ENCODE measurements around the gene SPATA31C1.

Gene SPATA31C1

DNA sequence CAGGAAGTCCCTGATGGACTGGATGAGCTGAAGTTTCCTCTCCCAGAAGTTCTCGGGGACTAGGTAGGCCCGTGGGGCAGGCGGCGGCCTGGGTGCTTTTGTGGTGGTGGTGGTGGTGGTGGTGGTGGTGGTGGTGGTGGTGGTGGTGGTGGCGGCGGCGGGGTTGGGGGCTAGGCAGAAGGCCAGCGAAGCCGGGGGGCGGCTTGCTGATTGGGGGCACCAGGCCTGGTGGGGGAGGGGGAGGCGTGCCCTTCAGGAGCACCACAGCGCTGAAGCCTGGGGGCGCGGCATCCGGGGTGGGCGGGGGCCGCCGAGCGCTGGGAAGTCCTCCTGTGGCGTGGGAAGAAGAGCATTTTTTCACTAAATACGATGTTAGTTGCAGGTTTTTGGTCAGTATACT, 26.9 kb downstream of the SPATA31C1 start:
- no peaks in the 10 kb centered on the region for H3K4me1 ChIP-seq (ENCODE audit: insufficient read depth, low read length, poor library complexity, severe bottlenecking)
- H3K9me2 ChIP-seq (replicated peaks; ENCODE audit: low read depth, low read length), result no peaks in the 10 kb centered on the region
- H3K36me3 ChIP-seq (ENCODE audit: insufficient read depth, low read length), result no peaks in the 10 kb centered on the region
- no peaks in the 10 kb centered on the region for H3K79me2 ChIP-seq (ENCODE audit: insufficient read depth, low read length)
- H3K27me3 ChIP-seq (ENCODE audit: insufficient read depth, low read length, poor library complexity, severe bottlenecking), result no peaks in the 10 kb centered on the region
- H3K9ac ChIP-seq (ENCODE audit: low read depth, low read length, poor library complexity, severe bottlenecking), result no peak overlapping the region
- H3F3A ChIP-seq (ENCODE audit: low read depth), result no peaks in the 10 kb centered on the region
- TF ChIP-seq EZH2phosphoT487 (IDR thresholded peaks at IDR 0.05; ENCODE audit: borderline replicate concordance), result no peak
- TF ChIP-seq, protein P1, sequence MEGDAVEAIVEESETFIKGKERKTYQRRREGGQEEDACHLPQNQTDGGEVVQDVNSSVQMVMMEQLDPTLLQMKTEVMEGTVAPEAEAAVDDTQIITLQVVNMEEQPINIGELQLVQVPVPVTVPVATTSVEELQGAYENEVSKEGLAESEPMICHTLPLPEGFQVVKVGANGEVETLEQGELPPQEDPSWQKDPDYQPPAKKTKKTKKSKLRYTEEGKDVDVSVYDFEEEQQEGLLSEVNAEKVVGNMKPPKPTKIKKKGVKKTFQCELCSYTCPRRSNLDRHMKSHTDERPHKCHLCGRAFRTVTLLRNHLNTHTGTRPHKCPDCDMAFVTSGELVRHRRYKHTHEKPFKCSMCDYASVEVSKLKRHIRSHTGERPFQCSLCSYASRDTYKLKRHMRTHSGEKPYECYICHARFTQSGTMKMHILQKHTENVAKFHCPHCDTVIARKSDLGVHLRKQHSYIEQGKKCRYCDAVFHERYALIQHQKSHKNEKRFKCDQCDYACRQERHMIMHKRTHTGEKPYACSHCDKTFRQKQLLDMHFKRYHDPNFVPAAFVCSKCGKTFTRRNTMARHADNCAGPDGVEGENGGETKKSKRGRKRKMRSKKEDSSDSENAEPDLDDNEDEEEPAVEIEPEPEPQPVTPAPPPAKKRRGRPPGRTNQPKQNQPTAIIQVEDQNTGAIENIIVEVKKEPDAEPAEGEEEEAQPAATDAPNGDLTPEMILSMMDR (conservative IDR thresholded peaks at IDR 0.05; ENCODE audit: low read length), result no peak
- H4K20me1 ChIP-seq (ENCODE audit: insufficient read depth, low read length, poor library complexity, severe bottlenecking), result no peaks in the 10 kb centered on the region
- no peaks in the 10 kb centered on the region for H3K9me3 ChIP-seq (ENCODE audit: insufficient read depth, low read depth, low read length)
- H3K4me3 ChIP-seq (ENCODE audit: low read length, poor library complexity, severe bottlenecking), result no peak overlapping the region
- H3K4me2 ChIP-seq (ENCODE audit: low read depth, low read length, poor library complexity, severe bottlenecking), result no peak overlapping the region
- H2AFZ ChIP-seq (ENCODE audit: low read length), result no peak overlapping the region

DNA sequence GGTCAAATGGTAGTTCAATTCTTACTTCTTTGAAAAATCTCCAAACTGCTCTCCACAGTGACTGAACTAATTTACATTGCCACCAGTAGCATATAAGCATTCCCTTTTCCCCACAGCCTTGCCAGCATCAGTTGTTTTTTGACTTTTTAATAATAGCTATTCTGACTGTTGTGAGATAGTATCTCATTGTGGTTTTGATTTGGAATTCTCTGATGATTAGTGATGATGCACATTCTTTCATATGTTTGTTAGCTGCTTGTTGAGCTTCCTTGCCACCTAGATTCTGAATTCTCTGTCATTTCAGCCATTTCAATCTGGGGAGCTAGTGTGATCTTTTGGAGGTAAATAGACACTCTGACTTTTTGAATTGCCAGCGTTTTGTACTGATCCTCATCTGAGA, 32.5 kb downstream of the SPATA31C1 start:
- Histone ChIP-seq H3K36me3 (ENCODE audit: insufficient read depth, low read length) (no peaks in the 10 kb centered on the region), H3K9me2 (replicated peaks; ENCODE audit: low read depth, low read length) (no peaks in the 10 kb centered on the region), H3K4me2 (ENCODE audit: low read depth, low read length, poor library complexity, severe bottlenecking) (no peak overlapping the region), H2AFZ (ENCODE audit: low read length) (no peak overlapping the region), H3F3A (ENCODE audit: low read depth) (no peaks in the 10 kb centered on the region), H3K9ac (ENCODE audit: low read depth, low read length, poor library complexity, severe bottlenecking) (no peak overlapping the region), H3K27me3 (ENCODE audit: insufficient read depth, low read length, poor library complexity, severe bottlenecking) (no peaks in the 10 kb centered on the region), H3K4me3 (ENCODE audit: low read length, poor library complexity, severe bottlenecking) (no peak overlapping the region), H3K79me2 (ENCODE audit: insufficient read depth, low read length) (no peaks in the 10 kb centered on the region), H3K4me1 (ENCODE audit: insufficient read depth, low read length, poor library complexity, severe bottlenecking) (no peaks in the 10 kb centered on the region), H3K9me3 (ENCODE audit: insufficient read depth, low read depth, low read length) (no peaks in the 10 kb centered on the region), H4K20me1 (ENCODE audit: insufficient read depth, low read length, poor library complexity, severe bottlenecking) (no peaks in the 10 kb centered on the region)
- TF ChIP-seq, protein P1 (conservative IDR thresholded peaks at IDR 0.05; ENCODE audit: low read length), result no peak
- TF ChIP-seq EZH2phosphoT487 (IDR thresholded peaks at IDR 0.05; ENCODE audit: borderline replicate concordance), result no peak

DNA sequence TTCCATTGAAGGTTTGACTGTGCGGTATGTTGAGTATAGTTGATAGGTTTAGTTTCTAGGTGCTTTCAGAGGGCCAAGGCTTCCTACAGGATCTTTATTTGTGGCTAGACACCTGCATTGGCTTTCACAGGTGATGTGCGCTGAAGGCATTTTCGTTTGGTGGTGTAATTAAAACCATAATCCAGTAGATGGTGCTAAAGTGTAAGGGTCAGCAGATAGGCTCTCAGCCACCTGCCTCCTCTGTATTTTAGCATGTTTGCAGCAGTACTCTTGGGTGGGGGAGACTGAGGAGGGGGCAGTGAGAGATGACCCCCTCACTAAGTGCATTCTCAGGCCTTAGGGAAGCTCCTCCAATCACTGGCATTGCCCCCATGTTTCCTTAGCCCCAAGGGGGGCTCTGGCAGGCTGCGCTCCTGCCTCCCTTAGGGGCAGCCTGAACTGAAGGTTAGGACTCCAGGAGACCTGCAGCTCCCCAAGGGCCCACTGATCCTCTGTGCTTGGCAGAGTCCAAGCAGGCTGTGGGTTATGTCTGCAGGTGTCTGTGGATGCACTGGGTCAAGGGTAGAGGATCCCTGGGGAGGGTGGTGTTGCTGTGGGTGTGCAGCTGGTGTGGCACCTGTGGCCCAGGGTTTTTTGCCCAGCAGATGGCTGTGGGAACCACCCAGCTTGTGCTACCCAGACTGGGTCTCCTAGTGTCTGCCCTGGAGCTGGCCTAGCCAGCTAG, 33.2 kb downstream of the SPATA31C1 start:
- H3K36me3 ChIP-seq (ENCODE audit: insufficient read depth, low read length), result no peaks in the 10 kb centered on the region
- no peaks in the 10 kb centered on the region for H3K27me3 ChIP-seq (ENCODE audit: insufficient read depth, low read length, poor library complexity, severe bottlenecking)
- no peaks in the 10 kb centered on the region for H3F3A ChIP-seq (ENCODE audit: low read depth)
- no peak overlapping the region for H2AFZ ChIP-seq (ENCODE audit: low read length)
- TF ChIP-seq, protein P1 (conservative IDR thresholded peaks at IDR 0.05; ENCODE audit: low read length), result peak; percentile 72
- no peak for TF ChIP-seq EZH2phosphoT487 (IDR thresholded peaks at IDR 0.05; ENCODE audit: borderline replicate concordance)
- no peaks in the 10 kb centered on the region for H3K4me1 ChIP-seq (ENCODE audit: insufficient read depth, low read length, poor library complexity, severe bottlenecking)
- no peak overlapping the region for H3K4me3 ChIP-seq (ENCODE audit: low read length, poor library complexity, severe bottlenecking)
- no peak overlapping the region for H3K9ac ChIP-seq (ENCODE audit: low read depth, low read length, poor library complexity, severe bottlenecking)
- no peaks in the 10 kb centered on the region for H4K20me1 ChIP-seq (ENCODE audit: insufficient read depth, low read length, poor library complexity, severe bottlenecking)
- no peaks in the 10 kb centered on the region for H3K9me2 ChIP-seq (replicated peaks; ENCODE audit: low read depth, low read length)
- no peaks in the 10 kb centered on the region for H3K79me2 ChIP-seq (ENCODE audit: insufficient read depth, low read length)
- H3K9me3 ChIP-seq (ENCODE audit: insufficient read depth, low read depth, low read length), result no peaks in the 10 kb centered on the region
- H3K4me2 ChIP-seq (ENCODE audit: low read depth, low read length, poor library complexity, severe bottlenecking), result no peak overlapping the region

Data from Loucy (cell line).